ENCODE measurements around the gene TTC38. TPM values are rescaled to one million over a fixed set of nuclear protein-coding genes. Genes with fewer than 3 reads are reported as not detected.

Gene TTC38
- total RNA-seq, 1 experiment from 2014 or later = 26.8 TPM

- ATAC-seq (no peak), DNase-seq (no peak)
- intact Hi-C loops (cut with micrococcal nuclease) = no loop called here
- H3F3A ChIP-seq (ENCODE audit: low read length, unreplicated experiment) = no peaks in the 10 kb centered on the region
- H3K27ac ChIP-seq (ENCODE audit: low read length) = no peak overlapping the region
- TF ChIP-seq CTCF (conservative IDR thresholded peaks at IDR 0.05; ENCODE audit: low read depth, low read length) (no peak), EZH2 (IDR thresholded peaks at IDR 0.05; ENCODE audit: low read length, unreplicated experiment) (no peak), EZH2phosphoT487 (IDR thresholded peaks at IDR 0.05; ENCODE audit: borderline replicate concordance, low read length) (no peak)
- no TSS peak for BruUV-seq (replicated peaks)
- no peaks in the 10 kb centered on the region for H3K27me3 ChIP-seq (ENCODE audit: low read length)
- no peaks in the 10 kb centered on the region for H3K9me2 ChIP-seq (replicated peaks; ENCODE audit: low read length)
- no peak overlapping the region for H2AFZ ChIP-seq (ENCODE audit: low read length)
- H3K4me3 ChIP-seq (ENCODE audit: low read length) = no peak overlapping the region
- H3K4me1 ChIP-seq (ENCODE audit: insufficient read depth, low read length) = peaks cover 15% of the 10 kb centered on the region
- no peak overlapping the region for H3K4me2 ChIP-seq (ENCODE audit: low read length)
- POLR2A ChIA-PET (ENCODE audit: unreplicated experiment) = interaction anchor here (0.6 kb wide), 1 partner anchor 88 kb away, joined by 3 read pairs; no protein-coding TSS in a partner anchor
- no peaks in the 10 kb centered on the region for H4K20me1 ChIP-seq (ENCODE audit: low read length)
- H3K79me2 ChIP-seq (ENCODE audit: low read length) = peaks cover 25% of the 10 kb centered on the region
- no peaks in the 10 kb centered on the region for H3K36me3 ChIP-seq (ENCODE audit: low read depth, low read length)
- CTCF ChIA-PET = no interaction called here
- no peak overlapping the region for H3K9ac ChIP-seq (ENCODE audit: low read length)
- H3K9me3 ChIP-seq (ENCODE audit: low read length) = no peaks in the 10 kb centered on the region
Measured at GRCh38 chr22:46247443-46247975, 20.3 kb upstream of the TTC38 start.

- Histone ChIP-seq H3K9me2 (replicated peaks; ENCODE audit: low read length) (no peaks in the 10 kb centered on the region), H2AFZ (ENCODE audit: low read length) (peak within 1 kb of the TSS; percentile 84), H3F3A (ENCODE audit: low read length, unreplicated experiment) (no peaks in the 10 kb centered on the region), H3K27ac (ENCODE audit: low read length) (peak within 1 kb of the TSS; percentile 40), H3K4me1 (ENCODE audit: insufficient read depth, low read length) (peaks cover 15% of the 10 kb centered on the region), H3K36me3 (ENCODE audit: low read depth, low read length) (no peaks in the 10 kb centered on the region), H3K9ac (ENCODE audit: low read length) (peak within 1 kb of the TSS; percentile 90), H3K9me3 (ENCODE audit: low read length) (no peaks in the 10 kb centered on the region), H4K20me1 (ENCODE audit: low read length) (no peaks in the 10 kb centered on the region), H3K4me3 (ENCODE audit: low read length) (peak within 1 kb of the TSS; percentile 90), H3K79me2 (ENCODE audit: low read length) (peaks cover 25% of the 10 kb centered on the region), H3K27me3 (ENCODE audit: low read length) (no peaks in the 10 kb centered on the region), H3K4me2 (ENCODE audit: low read length) (peak within 1 kb of the TSS; percentile 95)
- CTCF ChIA-PET = no interaction called here
- intact Hi-C loops (cut with micrococcal nuclease) = loop anchor here (5.0 kb wide), 1 partner anchor 103 kb away; no protein-coding TSS in a partner anchor
- POLR2A ChIA-PET (ENCODE audit: unreplicated experiment) = interaction anchor here (0.6 kb wide), 2 partner anchors 11 to 18 kb away, joined by 3 to 15 read pairs; partner anchors contain the start of gene TTC38
- BruUV-seq (replicated peaks) = TSS peak; percentile 37
- peak; percentile 97 for ATAC-seq
- DNase-seq = peak; percentile 82
- TF ChIP-seq CTCF (conservative IDR thresholded peaks at IDR 0.05; ENCODE audit: low read depth, low read length) (no peak), EZH2phosphoT487 (IDR thresholded peaks at IDR 0.05; ENCODE audit: borderline replicate concordance, low read length) (no peak), EZH2 (IDR thresholded peaks at IDR 0.05; ENCODE audit: low read length, unreplicated experiment) (no peak)
Measured at GRCh38 chr22:46250035-46250782, 17.6 kb upstream of the TTC38 start, which contains the start of gene CDPF1. TSS of gene CDPF1 (minus strand) at chr22:46250293. CDS start at chr22:46248284, 2,009 bp downstream.

All from PC-3 (cell line).